HL-60 (cell line): Measurements from ENCODE around the gene PCYT1A.

Source experiments
- CTCF ChIP-seq: IDR thresholded peaks from one replicate; pipeline ENCODE4 v1.5.1; 2011; ENCODE audit warnings: low read length, control low read depth, inconsistent platforms; ENCODE audit not compliant: insufficient read depth
- GABPA ChIP-seq: IDR thresholded peaks from 2 replicates; pipeline ENCODE4 v1.6.1; 2012; ENCODE audit warnings: low read depth
- POLR2AphosphoS5 ChIP-seq: IDR thresholded peaks from 2 replicates; pipeline ENCODE4 v1.6.1; 2012; ENCODE audit warnings: low read depth

- TF ChIP-seq CTCF (no peak), POLR2AphosphoS5 (no peak), GABPA (no peak)
Observed at GRCh38 chr3:196334982-196335381, 47.5 kb upstream of the PCYT1A start.
